Adipocyte (in vitro differentiated cells): ENCODE results near the gene TMEM135.
"Not testable (repeated sequence)": the region's sequence is repeated elsewhere in the genome, so short reads cannot be mapped to it uniquely, and the experiment has no call there.

Experiments
- DNase-seq: peaks from one replicate; pipeline ENCODE4 v3.0.0-alpha.2; 2015; ENCODE audit warnings: low read depth
- H3K27me3 ChIP-seq: replicated peaks from 2 replicates; pipeline ENCODE4 v1.7.0; 2013; ENCODE audit warnings: mild to moderate bottlenecking, low read length, moderate library complexity; ENCODE audit not compliant: control insufficient read depth, insufficient read depth
- H3K36me3 ChIP-seq: 2 replicates; pipeline ENCODE4 v1.7.0; 2013; ENCODE audit warnings: low read length, mild to moderate bottlenecking, moderate library complexity; ENCODE audit not compliant: control insufficient read depth, insufficient read depth, severe bottlenecking
- H3K4me1 ChIP-seq: 2 replicates; pipeline ENCODE4 v1.7.0; 2013; ENCODE audit warnings: mild to moderate bottlenecking, low read length, moderate library complexity; ENCODE audit not compliant: control insufficient read depth, insufficient read depth
- H3K4me3 ChIP-seq: 2 replicates; pipeline ENCODE4 v1.7.0; 2013; ENCODE audit warnings: mild to moderate bottlenecking, low read length, moderate library complexity
- H3K9ac ChIP-seq: 2 replicates; pipeline ENCODE4 v1.7.0; 2013; ENCODE audit warnings: mild to moderate bottlenecking, low read length, moderate library complexity
- H3K9me3 ChIP-seq: 2 replicates; pipeline ENCODE4 v1.7.0; 2013; ENCODE audit warnings: mild to moderate bottlenecking, low read length, moderate library complexity; ENCODE audit not compliant: control insufficient read depth

TMEM135 gene

GRCh38 chr11:87144252-87144651, 106.5 kb downstream of the TMEM135 start:
- Histone ChIP-seq H3K36me3 (peaks cover 11% of the 10 kb centered on the region), H3K4me3 (no peak overlapping the region), H3K4me1 (peaks cover 21% of the 10 kb centered on the region), H3K9ac (no peak overlapping the region), H3K9me3 (no peaks in the 10 kb centered on the region), H3K27me3 (no peaks in the 10 kb centered on the region)
- DNase-seq = peak; percentile 14

- no peak for DNase-seq
- no peaks in the 10 kb centered on the region for H3K27me3 ChIP-seq
- H3K9ac ChIP-seq = no peak overlapping the region
- H3K4me3 ChIP-seq = no peak overlapping the region
- H3K9me3 ChIP-seq = no peaks in the 10 kb centered on the region
- H3K4me1 ChIP-seq = peaks cover 47% of the 10 kb centered on the region
- H3K36me3 ChIP-seq = peaks cover 12% of the 10 kb centered on the region
Measured at GRCh38 chr11:87148749-87149148, 111.0 kb downstream of the TMEM135 start.

DNA sequence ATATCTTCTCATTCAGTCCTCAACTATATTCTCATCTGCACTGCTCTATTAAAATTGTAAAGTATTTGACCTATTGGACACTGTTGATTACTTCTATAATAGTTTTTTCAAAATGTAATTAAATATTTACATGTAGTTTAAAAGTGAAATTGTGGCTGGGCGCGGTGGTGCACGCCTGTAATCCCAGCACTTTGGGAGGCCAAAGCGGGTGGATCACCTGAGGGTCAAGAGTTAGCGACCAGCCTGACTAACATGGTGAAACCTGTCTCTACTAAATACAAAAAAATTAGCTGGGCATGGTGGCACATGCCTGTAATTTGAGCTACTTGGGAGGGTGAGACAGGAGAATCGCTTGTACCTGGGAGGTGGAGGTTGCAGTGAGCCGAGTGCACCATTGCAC, 112.0 kb downstream of the TMEM135 start:
- H3K9me3 ChIP-seq, H3K4me3 ChIP-seq, DNase-seq, H3K27me3 ChIP-seq, H3K9ac ChIP-seq: not testable (repeated sequence)
- Histone ChIP-seq H3K36me3 (peaks cover 12% of the 10 kb centered on the region), H3K4me1 (peaks cover 47% of the 10 kb centered on the region)

- no peaks in the 10 kb centered on the region for H3K9me3 ChIP-seq
- peak; percentile 51 for DNase-seq
- H3K4me3 ChIP-seq = peak overlapping the region; percentile 50
- H3K36me3 ChIP-seq = peaks cover 12% of the 10 kb centered on the region
- H3K27me3 ChIP-seq = no peaks in the 10 kb centered on the region
- peak overlapping the region; percentile 71 for H3K9ac ChIP-seq
- H3K4me1 ChIP-seq = peaks cover 46% of the 10 kb centered on the region
Measured at GRCh38 chr11:87150936-87151335, 113.2 kb downstream of the TMEM135 start.

- Histone ChIP-seq H3K27me3 (no peaks in the 10 kb centered on the region), H3K9ac (no peak overlapping the region), H3K4me1 (peaks cover 38% of the 10 kb centered on the region), H3K9me3 (no peaks in the 10 kb centered on the region), H3K4me3 (no peak overlapping the region), H3K36me3 (peaks cover 14% of the 10 kb centered on the region)
- no peak for DNase-seq
Measured at GRCh38 chr11:87154246-87154645, 116.5 kb downstream of the TMEM135 start.

GRCh38 chr11:87156970-87157369, 119.2 kb downstream of the TMEM135 start:
- H3K9ac ChIP-seq = no peak overlapping the region

DNA sequence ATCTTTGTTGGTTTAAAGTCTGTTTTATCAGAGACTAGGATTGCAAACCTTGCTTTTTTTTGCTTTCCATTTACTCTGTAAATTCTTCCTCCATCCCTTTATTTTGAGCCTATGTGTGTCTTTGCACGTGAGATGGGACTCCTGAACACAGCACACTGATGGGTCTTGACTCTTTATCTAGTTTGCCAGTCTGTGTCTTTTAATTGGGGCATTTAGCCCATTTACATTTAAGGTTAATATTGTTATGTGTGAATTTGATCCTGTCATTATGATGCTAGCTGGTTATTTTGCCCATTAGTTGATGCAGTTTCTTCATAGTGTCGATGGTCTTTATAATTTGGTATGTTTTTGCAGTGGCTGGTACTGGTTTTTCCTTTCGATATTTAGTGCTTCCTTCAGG, 131.3 kb downstream of the TMEM135 start:
- H3K4me1 ChIP-seq = peaks cover 11% of the 10 kb centered on the region
- not testable (repeated sequence) for H3K9me3 ChIP-seq, H3K9ac ChIP-seq, H3K27me3 ChIP-seq, H3K4me3 ChIP-seq, H3K36me3 ChIP-seq, DNase-seq

More at GRCh38 chr11:87156970-87157369, 119.2 kb downstream of the TMEM135 start:
- no peak for DNase-seq
- Histone ChIP-seq H3K27me3 (no peaks in the 10 kb centered on the region), H3K4me3 (no peak overlapping the region), H3K36me3 (peaks cover 15% of the 10 kb centered on the region), H3K4me1 (peaks cover 16% of the 10 kb centered on the region), H3K9me3 (no peaks in the 10 kb centered on the region)

- H3K9ac ChIP-seq = no peak overlapping the region
- peaks cover 25% of the 10 kb centered on the region for H3K4me1 ChIP-seq
- DNase-seq = peak; percentile 61
- no peaks in the 10 kb centered on the region for H3K27me3 ChIP-seq
- H3K9me3 ChIP-seq = no peaks in the 10 kb centered on the region
- H3K4me3 ChIP-seq = peak overlapping the region; percentile 13
- peaks cover 14% of the 10 kb centered on the region for H3K36me3 ChIP-seq
Measured at GRCh38 chr11:87173185-87174039, 135.7 kb downstream of the TMEM135 start.

DNA sequence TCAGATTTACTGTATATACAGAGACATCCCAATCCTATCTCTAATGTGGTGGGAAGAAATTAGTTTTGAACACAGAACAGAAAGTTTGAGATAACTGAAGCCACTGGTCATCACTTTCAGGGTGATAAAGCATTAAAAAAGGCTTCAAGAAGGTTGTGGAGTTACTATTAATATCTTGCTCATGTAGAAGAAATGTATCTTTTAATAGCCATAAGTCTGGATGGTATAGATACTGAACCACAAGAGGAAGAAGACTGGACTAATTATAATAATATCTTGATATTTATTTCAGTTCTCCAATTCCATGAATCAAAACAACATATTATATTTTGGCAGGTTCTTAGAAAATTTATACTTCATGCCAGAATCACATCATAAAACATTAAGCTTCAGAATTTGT, 137.1 kb downstream of the TMEM135 start:
- Histone ChIP-seq H3K9ac (no peak overlapping the region), H3K9me3 (no peaks in the 10 kb centered on the region), H3K4me3 (no peak overlapping the region), H3K4me1 (peaks cover 25% of the 10 kb centered on the region), H3K36me3 (peaks cover 24% of the 10 kb centered on the region), H3K27me3 (no peaks in the 10 kb centered on the region)
- no peak for DNase-seq

DNA sequence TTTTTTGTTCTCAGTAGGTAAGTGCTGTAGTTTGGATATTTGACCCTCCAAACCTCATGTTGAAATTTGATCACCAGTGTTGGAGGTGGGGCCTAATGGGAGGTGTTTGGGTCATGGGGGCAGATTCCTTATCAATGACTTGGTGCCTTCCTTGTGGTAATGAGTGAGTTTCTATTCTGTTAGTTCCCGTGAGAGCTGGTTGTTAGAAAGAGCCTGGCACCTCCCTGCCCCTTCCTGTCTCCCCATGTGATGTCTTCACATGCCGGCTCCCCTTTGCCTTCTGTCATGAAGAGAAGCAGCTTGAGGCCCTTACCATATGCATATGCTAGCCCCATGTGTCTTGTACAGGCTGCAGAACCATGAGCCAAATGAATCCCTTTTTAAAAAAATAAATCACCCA, 138.3 kb downstream of the TMEM135 start:
- no peak overlapping the region for H3K4me3 ChIP-seq
- no peak for DNase-seq
- peaks cover 31% of the 10 kb centered on the region for H3K4me1 ChIP-seq
- no peak overlapping the region for H3K9ac ChIP-seq
- H3K36me3 ChIP-seq = peaks cover 28% of the 10 kb centered on the region
- no peaks in the 10 kb centered on the region for H3K9me3 ChIP-seq
- H3K27me3 ChIP-seq = no peaks in the 10 kb centered on the region

GRCh38 chr11:87179621-87180020, 141.9 kb downstream of the TMEM135 start:
- no peak for DNase-seq
- Histone ChIP-seq H3K27me3 (no peaks in the 10 kb centered on the region), H3K36me3 (peaks cover 23% of the 10 kb centered on the region), H3K4me3 (no peak overlapping the region), H3K9ac (no peak overlapping the region), H3K9me3 (no peaks in the 10 kb centered on the region), H3K4me1 (peaks cover 20% of the 10 kb centered on the region)
